NCI-H1694 treated with DMSO at 0.1 percent for 48 hours (cell line): Measurements from ENCODE around the gene AP2A2.

ENCODE experiments used
- DNase-seq: peaks from one replicate; lab custom pipeline; 2025; lab: John Stamatoyannopoulos, UW

The AP2A2 gene

GRCh38 chr11:1029654-1030053, 104.0 kb downstream of the AP2A2 start:
- no peak for DNase-seq

GRCh38 chr11:1030086-1030485, 104.4 kb downstream of the AP2A2 start:
- DNase-seq: no peak

- no peak for DNase-seq
These were observed 104.9 kb downstream of the AP2A2 start for GRCh38 chr11:1030556-1030955.

- no peak for DNase-seq
These were observed 105.6 kb downstream of the AP2A2 start for GRCh38 chr11:1031121-1031899.

- no peak for DNase-seq
These were observed 106.7 kb downstream of the AP2A2 start for GRCh38 chr11:1032310-1032891.

- DNase-seq: no peak
These were observed 107.5 kb downstream of the AP2A2 start for GRCh38 chr11:1033016-1033798.

GRCh38 chr11:1034001-1034400, 108.3 kb downstream of the AP2A2 start:
- no peak for DNase-seq

- DNase-seq: no peak
These were observed 109.0 kb downstream of the AP2A2 start for GRCh38 chr11:1034456-1035295.

- DNase-seq: no peak
These were observed 110.1 kb downstream of the AP2A2 start for GRCh38 chr11:1035577-1036283.

GRCh38 chr11:1036303-1036923, 110.7 kb downstream of the AP2A2 start, which contains the start of gene MUC6:
Gene MUC6, minus strand, starts transcription at chr11:1036718. Its CDS starts 63 bp downstream, at chr11:1036655.
- no peak for DNase-seq

GRCh38 chr11:1036931-1037330, 111.3 kb downstream of the AP2A2 start:
- no peak for DNase-seq

- DNase-seq: no peak
These were observed 111.9 kb downstream of the AP2A2 start for GRCh38 chr11:1037506-1038055.

- no peak for DNase-seq
These were observed 112.7 kb downstream of the AP2A2 start for GRCh38 chr11:1038361-1038760.

GRCh38 chr11:1038921-1039320, 113.3 kb downstream of the AP2A2 start:
- DNase-seq: no peak

- no peak for DNase-seq
These were observed 114.1 kb downstream of the AP2A2 start for GRCh38 chr11:1039481-1040427.

GRCh38 chr11:1040428-1041148, 114.9 kb downstream of the AP2A2 start:
- no peak for DNase-seq

GRCh38 chr11:1041149-1041467, 115.4 kb downstream of the AP2A2 start:
- DNase-seq: no peak

- DNase-seq: no peak
These were observed 115.8 kb downstream of the AP2A2 start for GRCh38 chr11:1041471-1041870.
